Progenitor cell of endocrine pancreas (in vitro differentiated cells): ENCODE measurements around the gene ANKRD34A. TPM values are rescaled to one million over a fixed set of nuclear protein-coding genes. Genes with fewer than 3 reads are reported as not detected.

Experiments used
- DNase-seq: peaks from one replicate; pipeline ENCODE4 v3.0.0; 2021; ENCODE audit warnings: low spot score; ENCODE audit not compliant: unreplicated experiment
- H3K27ac Mint-ChIP-seq: 2 replicates; pipeline ENCODE4 v1.8.0; 2021; ENCODE audit warnings: mild to moderate bottlenecking, moderate library complexity, mixed read lengths
- H3K27me3 Mint-ChIP-seq: 2 replicates; pipeline ENCODE4 v1.8.0; 2021; ENCODE audit warnings: mixed read lengths
- H3K36me3 Mint-ChIP-seq: 2 replicates; pipeline ENCODE4 v1.8.0; 2022; ENCODE audit warnings: mixed read lengths; ENCODE audit not compliant: insufficient read depth
- H3K4me1 Mint-ChIP-seq: 2 replicates; pipeline ENCODE4 v1.8.0; 2021; ENCODE audit warnings: low read depth, mixed read lengths
- H3K4me3 Mint-ChIP-seq: 2 replicates; pipeline ENCODE4 v1.8.0; 2021; ENCODE audit warnings: low read depth, mild to moderate bottlenecking, moderate library complexity, mixed read lengths
- H3K9me3 Mint-ChIP-seq: 2 replicates; pipeline ENCODE4 v1.8.0; 2021; ENCODE audit warnings: low read depth, mixed read lengths
- CTCF ChIP-seq: fragments of 200-600 bp; sonication (generic); IDR thresholded peaks from one replicate; pipeline ENCODE4 v1.5.0; 2021; ENCODE audit warnings: antibody characterized with exemption, mild to moderate bottlenecking; ENCODE audit not compliant: unreplicated experiment
- total RNA-seq: library from RNA; stranded (reverse); gene quantifications from 2 replicates; pipeline ENCODE4 v1.2.1, GENCODE V29; 2021

ANKRD34A gene
- total RNA-seq, 1 donor from 2014 or later = 0.22 TPM

- Mint-ChIP-seq H3K36me3 (peaks cover 25% of the 10 kb centered on the region), H3K27ac (peak within 1 kb of the TSS; percentile 83), H3K4me1 (peaks cover 41% of the 10 kb centered on the region), H3K4me3 (peak within 1 kb of the TSS; percentile 94), H3K9me3 (no peaks in the 10 kb centered on the region), H3K27me3 (no peaks in the 10 kb centered on the region)
- TF ChIP-seq CTCF = no peak
- DNase-seq = peak; percentile 80
Observed at GRCh38 chr1:145996433-145997015, 32.1 kb upstream of the ANKRD34A start, which contains the start of gene TXNIP. Gene TXNIP (minus strand): TSS chr1:145996579. CDS start chr1:145996266, 313 bp downstream.

DNA sequence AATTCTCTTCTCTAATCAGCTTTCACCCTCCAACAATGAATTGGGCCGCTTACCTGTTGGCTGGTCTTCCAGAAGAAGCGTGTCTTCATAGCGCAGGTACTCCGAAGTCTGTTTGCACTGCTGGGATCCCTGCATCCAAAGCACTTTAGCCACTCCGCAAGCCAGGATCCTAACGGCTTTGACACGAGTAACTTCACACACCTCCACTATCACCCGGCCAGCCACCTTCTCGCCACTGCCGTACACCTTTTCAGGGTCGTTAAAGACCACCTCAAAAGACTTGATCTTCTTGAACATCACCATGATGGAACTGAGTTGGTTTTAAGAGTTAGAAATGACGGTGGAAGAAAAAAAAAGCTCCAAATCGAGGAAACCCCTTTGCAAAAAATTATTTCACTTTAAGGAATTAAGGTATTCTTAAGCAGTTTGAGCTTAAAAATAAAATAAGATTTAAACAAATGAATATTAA lies 31.6 kb upstream of the ANKRD34A start:
- no peak for TF ChIP-seq CTCF
- DNase-seq = no peak
- Mint-ChIP-seq H3K27me3 (no peaks in the 10 kb centered on the region), H3K9me3 (no peaks in the 10 kb centered on the region), H3K27ac (no peak overlapping the region), H3K4me3 (peak overlapping the region; percentile 94), H3K4me1 (peaks cover 41% of the 10 kb centered on the region), H3K36me3 (peaks cover 25% of the 10 kb centered on the region)

DNA sequence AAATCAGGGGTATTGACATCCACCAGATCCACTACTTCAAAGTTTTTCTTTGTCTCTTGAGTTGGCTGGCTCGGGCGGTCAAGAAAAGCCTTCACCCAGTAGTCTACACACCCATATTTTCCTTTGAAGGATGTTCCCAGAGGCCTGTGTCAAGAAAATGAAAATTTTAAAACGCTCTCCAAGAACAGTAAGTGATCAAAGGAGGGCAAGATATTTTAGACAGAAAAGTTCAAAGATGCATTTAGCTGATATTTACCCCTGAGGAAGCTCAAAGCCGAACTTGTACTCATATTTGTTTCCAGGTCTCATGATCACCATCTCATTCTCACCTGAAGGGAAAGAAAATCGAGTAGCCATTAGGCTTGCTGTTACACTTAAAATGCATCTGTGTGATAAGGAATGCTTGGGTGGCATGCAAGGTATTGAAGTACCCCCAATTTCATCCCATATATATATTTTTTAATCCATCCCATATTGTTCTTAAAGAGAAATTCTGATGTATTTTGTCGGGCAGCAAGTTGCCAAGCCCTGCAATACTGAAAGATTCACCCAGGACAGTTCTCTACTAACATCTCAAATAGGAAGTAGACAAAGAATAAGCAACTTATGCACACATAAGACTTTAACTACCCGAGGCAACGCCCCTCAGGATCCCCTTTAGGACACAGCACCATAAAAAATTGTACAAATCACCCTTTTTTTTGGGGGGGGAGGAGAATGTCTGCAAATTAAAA lies 30.9 kb upstream of the ANKRD34A start:
- Mint-ChIP-seq H3K27ac (peak overlapping the region; percentile 79), H3K9me3 (no peaks in the 10 kb centered on the region), H3K27me3 (no peaks in the 10 kb centered on the region), H3K4me3 (peak overlapping the region; percentile 94), H3K36me3 (peaks cover 25% of the 10 kb centered on the region), H3K4me1 (peaks cover 43% of the 10 kb centered on the region)
- TF ChIP-seq CTCF = no peak
- no peak for DNase-seq

- Mint-ChIP-seq H3K4me1 (peaks cover 41% of the 10 kb centered on the region), H3K9me3 (no peaks in the 10 kb centered on the region), H3K4me3 (peak overlapping the region; percentile 94), H3K36me3 (peaks cover 25% of the 10 kb centered on the region), H3K27ac (no peak overlapping the region), H3K27me3 (no peaks in the 10 kb centered on the region)
- no peak for DNase-seq
- no peak for TF ChIP-seq CTCF
Observed at GRCh38 chr1:145994391-145995120, 30.2 kb upstream of the ANKRD34A start.
